ENCODE measurements around the gene TMEM131. TPM values are rescaled to one million over a fixed set of nuclear protein-coding genes. Genes with fewer than 3 reads are reported as not detected.

Gene TMEM131
- total RNA-seq, 2 donors from 2014 or later, result 39.0 to 43.0 TPM

GRCh38 chr2:98006378-98006777 is 10.6 kb upstream of the TMEM131 start:
- DNase-seq, result no peak
- Histone ChIP-seq H3K27ac (ENCODE audit: low read depth, low read length) (no peak overlapping the region), H3K9ac (ENCODE audit: extremely low read depth, low read length, poor library complexity, severe bottlenecking) (no peak overlapping the region), H3K4me1 (ENCODE audit: control insufficient read depth, insufficient read depth, low read length) (no peaks in the 10 kb centered on the region), H3K27me3 (ENCODE audit: control insufficient read depth, insufficient read depth, low read length, poor library complexity, severe bottlenecking) (no peaks in the 10 kb centered on the region), H3K4me3 (ENCODE audit: low read length) (no peak overlapping the region), H3K36me3 (ENCODE audit: control insufficient read depth, insufficient read depth, low read length) (no peaks in the 10 kb centered on the region), H3K9me3 (ENCODE audit: control insufficient read depth, low read length) (no peaks in the 10 kb centered on the region)
- TF ChIP-seq CTCF (conservative IDR thresholded peaks at IDR 0.05), result no peak
- Mint-ChIP-seq H3K9me3 (no peaks in the 10 kb centered on the region), H3K4me1 (peaks cover 6% of the 10 kb centered on the region), H3K4me3 (no peak overlapping the region), H3K36me3 (ENCODE audit: low read depth) (no peaks in the 10 kb centered on the region), H3K27me3 (ENCODE audit: insufficient read depth) (no peaks in the 10 kb centered on the region), H3K27ac (no peak overlapping the region)
- WGBS, 2 experiments (ENCODE audit: insufficient coverage in 1 of 2, insufficient read length in 1 of 2), result 71% methylated on average over 2 of the region's 11 CpGs; no CpG with 5 or more reads in 1 of the 2 experiments

GRCh38 chr2:98004613-98005012 is 8.9 kb upstream of the TMEM131 start:
- Histone ChIP-seq H3K36me3 (ENCODE audit: control insufficient read depth, insufficient read depth, low read length) (no peaks in the 10 kb centered on the region), H3K4me3 (ENCODE audit: low read length) (no peak overlapping the region), H3K27me3 (ENCODE audit: control insufficient read depth, insufficient read depth, low read length, poor library complexity, severe bottlenecking) (no peaks in the 10 kb centered on the region), H3K9me3 (ENCODE audit: control insufficient read depth, low read length) (no peaks in the 10 kb centered on the region), H3K4me1 (ENCODE audit: control insufficient read depth, insufficient read depth, low read length) (no peaks in the 10 kb centered on the region), H3K27ac (ENCODE audit: low read depth, low read length) (no peak overlapping the region), H3K9ac (ENCODE audit: extremely low read depth, low read length, poor library complexity, severe bottlenecking) (no peak overlapping the region)
- no peak for TF ChIP-seq CTCF (conservative IDR thresholded peaks at IDR 0.05)
- Mint-ChIP-seq H3K4me3 (no peak overlapping the region), H3K9me3 (no peaks in the 10 kb centered on the region), H3K4me1 (peaks cover 1% of the 10 kb centered on the region), H3K36me3 (ENCODE audit: low read depth) (no peaks in the 10 kb centered on the region), H3K27ac (no peak overlapping the region), H3K27me3 (ENCODE audit: insufficient read depth) (no peaks in the 10 kb centered on the region)
- 87 to 100% methylated on average over 1 to 3 of the region's 3 CpGs for WGBS, 2 experiments (ENCODE audit: insufficient coverage in 1 of 2, insufficient read length in 1 of 2)
- DNase-seq, result no peak

- Histone ChIP-seq H3K27ac (ENCODE audit: low read depth, low read length) (no peak overlapping the region), H3K9me3 (ENCODE audit: control insufficient read depth, low read length) (no peaks in the 10 kb centered on the region), H3K4me1 (ENCODE audit: control insufficient read depth, insufficient read depth, low read length) (no peaks in the 10 kb centered on the region), H3K36me3 (ENCODE audit: control insufficient read depth, insufficient read depth, low read length) (no peaks in the 10 kb centered on the region), H3K27me3 (ENCODE audit: control insufficient read depth, insufficient read depth, low read length, poor library complexity, severe bottlenecking) (no peaks in the 10 kb centered on the region), H3K4me3 (ENCODE audit: low read length) (no peak overlapping the region), H3K9ac (ENCODE audit: extremely low read depth, low read length, poor library complexity, severe bottlenecking) (no peak overlapping the region)
- no peak overlapping the region for H3K27ac Mint-ChIP-seq
- DNase-seq, result no peak
- no peaks in the 10 kb centered on the region for H3K27me3 Mint-ChIP-seq (ENCODE audit: insufficient read depth)
- H3K4me3 Mint-ChIP-seq, result no peak overlapping the region
- WGBS, 2 experiments (ENCODE audit: insufficient coverage in 1 of 2, insufficient read length in 1 of 2), result 91% methylated on average over 2 of the region's 2 CpGs; no CpG with 5 or more reads in 1 of the 2 experiments
- no peaks in the 10 kb centered on the region for H3K36me3 Mint-ChIP-seq (ENCODE audit: low read depth)
- no peaks in the 10 kb centered on the region for H3K9me3 Mint-ChIP-seq
- H3K4me1 Mint-ChIP-seq, result peaks cover 1% of the 10 kb centered on the region
- no peak for TF ChIP-seq CTCF (conservative IDR thresholded peaks at IDR 0.05)
These were observed 8.3 kb upstream of the TMEM131 start for GRCh38 chr2:98004047-98004446.

Measured in endodermal cell (in vitro differentiated cells).